SK-N-SH (cell line): Measurements from ENCODE around the gene MELTF. TPM values are rescaled to one million over a fixed set of nuclear protein-coding genes. Genes with fewer than 3 reads are reported as not detected.

Experiments used
- CTCF ChIA-PET: fragments of 300-600, 350-600 bp; formaldehyde crosslinking; extraction: SDS; loops from one replicate; lab custom pipeline; 2021; lab: Yijun Ruan, JAX
- POLR2A ChIA-PET: fragments of 350-600 bp; sonication (Branson Sonifier 250); formaldehyde crosslinking; extraction: SDS; loops from one replicate; lab custom pipeline; 2020; ENCODE audit warnings: antibody characterized with exemption, inconsistent platforms; lab: Yijun Ruan, JAX
- DNase-seq: peaks from one replicate; pipeline ENCODE4 v3.0.0; 2012
- H2AFZ ChIP-seq: fragments of 200-600 bp; sonication (generic); 2 replicates; pipeline ENCODE4 v1.8.1; 2016; ENCODE audit warnings: antibody characterized with exemption, mild to moderate bottlenecking, low read depth
- H3F3A ChIP-seq: fragments of 200-600 bp; sonication (generic); replicated peaks from 2 replicates; pipeline ENCODE3; 2016; ENCODE audit warnings: antibody characterized with exemption, mild to moderate bottlenecking; ENCODE audit not compliant: insufficient read depth
- H3K27ac ChIP-seq, 2 experiments: fragments of 200-500 bp in 1 of 2; fragments of 200-600 bp in 1 of 2; sonication (Bioruptor generic) in 1 of 2; sonication (generic), shearing (Covaris generic) in 1 of 2; 2 replicates each; pipeline versions ENCODE4 v1.5.1 to v1.6.1; 2014 to 2016; ENCODE audit warnings: low read depth in 2 of 2, inconsistent platforms in 1 of 2, low read length in 1 of 2, mild to moderate bottlenecking in 1 of 2, mixed read lengths in 1 of 2
- H3K27me3 ChIP-seq: fragments of 200-600 bp; sonication (generic), shearing (Covaris generic); 2 replicates; pipeline ENCODE4 v1.6.1; 2016; ENCODE audit warnings: mixed run types; ENCODE audit not compliant: insufficient read depth
- H3K36me3 ChIP-seq, 2 experiments: fragments of 200-500 bp in 1 of 2; fragments of 200-600 bp in 1 of 2; sonication (Bioruptor generic) in 1 of 2; sonication (generic) in 1 of 2; replicated peaks in 1 of 2; 2 replicates each; pipeline versions ENCODE3 to v1.5.1; 2014 to 2016; ENCODE audit warnings: low read length in 1 of 2, mild to moderate bottlenecking in 1 of 2; ENCODE audit not compliant: insufficient read depth in 2 of 2, control insufficient read depth in 1 of 2
- H3K4me1 ChIP-seq, 2 experiments: fragments of 200-500 bp in 1 of 2; fragments of 200-600 bp in 1 of 2; sonication (Bioruptor generic) in 1 of 2; sonication (generic), shearing (Covaris generic) in 1 of 2; 2 replicates each; pipeline versions ENCODE4 v1.5.1 to v1.6.1; 2014 to 2016; ENCODE audit warnings: low read depth in 1 of 2, low read length in 1 of 2, mixed run types in 1 of 2; ENCODE audit not compliant: insufficient read depth in 2 of 2, control insufficient read depth in 1 of 2
- H3K4me2 ChIP-seq: fragments of 200-600 bp; sonication (generic), shearing (Covaris generic); 2 replicates; pipeline ENCODE4 v1.6.1; 2017; ENCODE audit warnings: mixed run types
- H3K4me3 ChIP-seq, 2 experiments: fragments of 200-500 bp in 1 of 2; fragments of 200-600 bp in 1 of 2; sonication (Bioruptor generic) in 1 of 2; sonication (generic), shearing (Covaris generic) in 1 of 2; 2 replicates each; pipeline versions ENCODE4 v1.5.1 to v1.8.1; 2014 to 2016; ENCODE audit warnings: low read depth in 2 of 2, inconsistent platforms in 1 of 2, low read length in 1 of 2, mild to moderate bottlenecking in 1 of 2, mixed read lengths in 1 of 2, moderate library complexity in 1 of 2
- H3K79me2 ChIP-seq: fragments of 200-600 bp; sonication (generic); 2 replicates; pipeline ENCODE4 v1.8.1; 2017; ENCODE audit warnings: mild to moderate bottlenecking; ENCODE audit not compliant: insufficient read depth
- H3K9ac ChIP-seq: fragments of 200-600 bp; sonication (generic); 2 replicates; pipeline ENCODE4 v1.6.1; 2017; ENCODE audit warnings: mixed run types
- H3K9me2 ChIP-seq: fragments of 200-600 bp; sonication (generic); 2 replicates; pipeline ENCODE4 v1.6.1; 2017; ENCODE audit warnings: mixed run types
- H3K9me3 ChIP-seq: fragments of 200-600 bp; sonication (generic); 2 replicates; pipeline ENCODE4 v1.6.1; 2017; ENCODE audit warnings: mixed run types, mild to moderate bottlenecking, moderate library complexity
- H4K20me1 ChIP-seq: fragments of 200-600 bp; sonication (generic); 2 replicates; pipeline ENCODE4 v1.6.1; 2017; ENCODE audit warnings: mild to moderate bottlenecking, mixed run types; ENCODE audit not compliant: insufficient read depth
- FOSL2 ChIP-seq: IDR thresholded peaks from 2 replicates; pipeline ENCODE4 v1.4.0; 2012; ENCODE audit warnings: low read depth, mild to moderate bottlenecking, moderate library complexity, borderline replicate concordance
- GATA2 ChIP-seq: sonication (generic); formaldehyde crosslinking; IDR thresholded peaks from 2 replicates; pipeline ENCODE4 v1.5.0; 2020; ENCODE audit warnings: mild to moderate bottlenecking, missing genetic modification reagents
- IRF3 ChIP-seq: fragments of 150-350 bp; IDR thresholded peaks from 2 replicates; pipeline ENCODE4 v1.6.1; 2016; ENCODE audit warnings: mild to moderate bottlenecking, low read depth, low read length
- MXI1 ChIP-seq: IDR thresholded peaks from 2 replicates; pipeline ENCODE4 v1.6.1; 2012; ENCODE audit warnings: mild to moderate bottlenecking, low read depth, low read length, improper control_type of control experiment
- RAD21 ChIP-seq: IDR thresholded peaks from 2 replicates; pipeline ENCODE4 v1.6.1; 2012; ENCODE audit warnings: mild to moderate bottlenecking, low read length
- RCOR1 ChIP-seq: fragments of 150-350 bp; IDR thresholded peaks from 2 replicates; pipeline ENCODE4 v1.6.1; 2017; ENCODE audit warnings: antibody characterized with exemption, low read length
- REST ChIP-seq: IDR thresholded peaks from 2 replicates; pipeline ENCODE4 v1.6.1; 2012; ENCODE audit warnings: mild to moderate bottlenecking, low read depth, low read length, moderate library complexity
- RFX5 ChIP-seq: IDR thresholded peaks from 2 replicates; pipeline ENCODE4 v1.6.1; 2012; ENCODE audit warnings: mild to moderate bottlenecking, improper control_type of control experiment, low read length
- SIN3A ChIP-seq: IDR thresholded peaks from 2 replicates; pipeline ENCODE4 v1.6.1; 2012; ENCODE audit warnings: low read depth, mild to moderate bottlenecking, low read length, moderate library complexity, borderline replicate concordance
- SMC3 ChIP-seq: IDR thresholded peaks from 2 replicates; pipeline ENCODE4 v1.6.1; 2012; ENCODE audit warnings: low read depth, low read length, improper control_type of control experiment
- TAF1 ChIP-seq: IDR thresholded peaks from 2 replicates; pipeline ENCODE4 v1.6.1; 2012; ENCODE audit warnings: low read depth, mild to moderate bottlenecking, low read length, moderate library complexity, borderline replicate concordance
- TCF12 ChIP-seq: IDR thresholded peaks from 2 replicates; pipeline ENCODE4 v1.4.0; 2012
- WGBS: methylation state at CpG from one replicate; pipeline ENCODE4 v1.1.6; 2017; ENCODE audit warnings: low lambda C conversion rate; 5-methylcytosine and 5-hydroxymethylcytosine counted together
- polyA plus RNA-seq, 3 experiments: library from polyadenylated mRNA; depleted of rRNA; stranded (reverse); fragments of >200 nt; gene quantifications; 2 replicates each; pipeline ENCODE4 v1.2.3, GENCODE V29; 2012
- TF ChIP-seq, protein P1 (sequence below): IDR thresholded peaks from 2 replicates; pipeline ENCODE4 v1.4.0; 2012; ENCODE audit warnings: low read depth, borderline replicate concordance
- TF ChIP-seq, protein P2 (sequence below): fragments of 200-600 bp; sonication (generic); IDR thresholded peaks from 2 replicates; pipeline ENCODE4 v1.6.1; 2017; ENCODE audit warnings: antibody characterized with exemption, mild to moderate bottlenecking, moderate library complexity
- TF ChIP-seq, protein P3 (sequence below): IDR thresholded peaks from 2 replicates; pipeline ENCODE4 v1.4.0; 2012; ENCODE audit warnings: low read depth

Gene MELTF
- polyA plus RNA-seq, 1 of the 3 experiments (the other 2 are of a cell fraction): 32.4 TPM

GRCh38 chr3:197002701-197003454, 26.7 kb downstream of the MELTF start:
- POLR2A ChIA-PET: no interaction called here
- Histone ChIP-seq H3K27ac (peak overlapping the region in 1 of 2 experiments; percentile 66; a peak in 2 of 4 replicates), H3K4me1 (peaks cover 0 to 9% of the 10 kb centered on the region in 2 experiments; a peak in 1 of 4 replicates), H3K36me3 (no peaks in the 10 kb centered on the region), H3K9ac (peak overlapping the region; percentile 51; the same call in 1 of the 2 replicates), H3K4me2 (peak overlapping the region; percentile 70; the same call in 1 of the 2 replicates), H2AFZ (peak overlapping the region; percentile 66; the same call in 1 of the 2 replicates), H3F3A (no peaks in the 10 kb centered on the region), H3K27me3 (no peaks in the 10 kb centered on the region)
- 2% methylated on average over 11 of the region's 113 CpGs for WGBS
- TF ChIP-seq, protein P1, sequence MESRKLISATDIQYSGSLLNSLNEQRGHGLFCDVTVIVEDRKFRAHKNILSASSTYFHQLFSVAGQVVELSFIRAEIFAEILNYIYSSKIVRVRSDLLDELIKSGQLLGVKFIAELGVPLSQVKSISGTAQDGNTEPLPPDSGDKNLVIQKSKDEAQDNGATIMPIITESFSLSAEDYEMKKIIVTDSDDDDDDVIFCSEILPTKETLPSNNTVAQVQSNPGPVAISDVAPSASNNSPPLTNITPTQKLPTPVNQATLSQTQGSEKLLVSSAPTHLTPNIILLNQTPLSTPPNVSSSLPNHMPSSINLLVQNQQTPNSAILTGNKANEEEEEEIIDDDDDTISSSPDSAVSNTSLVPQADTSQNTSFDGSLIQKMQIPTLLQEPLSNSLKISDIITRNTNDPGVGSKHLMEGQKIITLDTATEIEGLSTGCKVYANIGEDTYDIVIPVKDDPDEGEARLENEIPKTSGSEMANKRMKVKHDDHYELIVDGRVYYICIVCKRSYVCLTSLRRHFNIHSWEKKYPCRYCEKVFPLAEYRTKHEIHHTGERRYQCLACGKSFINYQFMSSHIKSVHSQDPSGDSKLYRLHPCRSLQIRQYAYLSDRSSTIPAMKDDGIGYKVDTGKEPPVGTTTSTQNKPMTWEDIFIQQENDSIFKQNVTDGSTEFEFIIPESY: no peak
- TF ChIP-seq SMC3: peak; percentile 69
- 0 out of 2 replicates have a peak, but pooled peaks have one; percentile 33 for TF ChIP-seq MXI1
- peak; percentile 59 for TF ChIP-seq RAD21
- TF ChIP-seq, protein P2, sequence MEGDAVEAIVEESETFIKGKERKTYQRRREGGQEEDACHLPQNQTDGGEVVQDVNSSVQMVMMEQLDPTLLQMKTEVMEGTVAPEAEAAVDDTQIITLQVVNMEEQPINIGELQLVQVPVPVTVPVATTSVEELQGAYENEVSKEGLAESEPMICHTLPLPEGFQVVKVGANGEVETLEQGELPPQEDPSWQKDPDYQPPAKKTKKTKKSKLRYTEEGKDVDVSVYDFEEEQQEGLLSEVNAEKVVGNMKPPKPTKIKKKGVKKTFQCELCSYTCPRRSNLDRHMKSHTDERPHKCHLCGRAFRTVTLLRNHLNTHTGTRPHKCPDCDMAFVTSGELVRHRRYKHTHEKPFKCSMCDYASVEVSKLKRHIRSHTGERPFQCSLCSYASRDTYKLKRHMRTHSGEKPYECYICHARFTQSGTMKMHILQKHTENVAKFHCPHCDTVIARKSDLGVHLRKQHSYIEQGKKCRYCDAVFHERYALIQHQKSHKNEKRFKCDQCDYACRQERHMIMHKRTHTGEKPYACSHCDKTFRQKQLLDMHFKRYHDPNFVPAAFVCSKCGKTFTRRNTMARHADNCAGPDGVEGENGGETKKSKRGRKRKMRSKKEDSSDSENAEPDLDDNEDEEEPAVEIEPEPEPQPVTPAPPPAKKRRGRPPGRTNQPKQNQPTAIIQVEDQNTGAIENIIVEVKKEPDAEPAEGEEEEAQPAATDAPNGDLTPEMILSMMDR: peak; percentile 54
- TF ChIP-seq, all 33 proteins: peak for 4
- H3K79me2 ChIP-seq: no peaks in the 10 kb centered on the region
- peak; percentile 98 for DNase-seq
- H3K9me3 ChIP-seq: no peaks in the 10 kb centered on the region
- H4K20me1 ChIP-seq: no peaks in the 10 kb centered on the region
- no peaks in the 10 kb centered on the region for H3K9me2 ChIP-seq
- CTCF ChIA-PET: interaction anchor here (0.5 to 11.7 kb wide), 38 partner anchors 9 to 393 kb away, joined by 3 to 94 read pairs (median 4); partner anchors contain the start of gene MELTF
- peak overlapping the region in 1 of 2 experiments; percentile 52; a peak in 2 of 4 replicates for H3K4me3 ChIP-seq

DNA sequence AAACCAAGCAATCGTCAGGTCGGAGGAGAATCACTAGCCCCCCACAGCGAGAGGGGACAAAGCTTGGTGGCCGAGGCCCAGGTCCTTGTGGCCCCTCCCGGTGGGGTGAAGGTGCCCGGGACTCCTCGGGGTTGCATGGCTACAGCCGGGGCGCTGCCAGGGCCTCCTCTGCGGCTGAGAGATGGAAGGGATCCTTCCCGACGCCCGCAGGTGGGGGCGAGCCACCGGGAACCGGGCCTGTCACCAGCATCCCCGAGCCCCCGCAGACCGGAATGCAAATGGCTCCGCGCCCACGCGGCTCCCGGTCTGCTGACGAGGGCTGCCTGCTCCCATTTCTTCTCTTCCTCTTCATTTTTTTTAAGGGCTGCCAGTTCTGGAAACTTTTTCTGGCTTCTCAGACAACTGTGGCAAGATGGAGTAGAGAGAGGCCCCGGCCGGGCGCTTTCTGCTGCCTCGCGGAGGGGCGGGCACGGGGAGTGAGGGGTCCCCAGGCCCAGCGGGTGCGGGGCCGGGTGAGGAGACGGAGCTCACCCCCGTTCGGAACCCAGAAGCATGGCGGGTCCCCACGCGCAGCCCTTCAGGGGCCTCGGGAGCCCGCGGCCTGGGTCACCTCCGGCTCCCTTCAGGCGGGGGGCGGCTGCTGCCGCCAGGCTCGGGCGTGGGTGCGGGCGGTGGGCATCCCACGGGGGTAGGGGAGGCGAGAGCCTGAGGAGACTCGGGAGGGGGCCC, 27.5 kb downstream of the MELTF start:
- Histone ChIP-seq H2AFZ (peak overlapping the region; percentile 41; the same call in 1 of the 2 replicates), H3K4me1 (peaks cover 0 to 9% of the 10 kb centered on the region in 2 experiments; a peak in 1 of 4 replicates), H3K4me2 (no peak overlapping the region), H3K27me3 (no peaks in the 10 kb centered on the region), H3F3A (no peaks in the 10 kb centered on the region), H3K4me3 (peak overlapping the region in 1 of 2 experiments; percentile 52; a peak in 1 of 4 replicates), H3K27ac (no peak overlapping the region; a peak in 1 of 4 replicates), H3K9ac (no peak overlapping the region), H3K9me2 (no peaks in the 10 kb centered on the region), H4K20me1 (no peaks in the 10 kb centered on the region), H3K36me3 (no peaks in the 10 kb centered on the region), H3K9me3 (no peaks in the 10 kb centered on the region), H3K79me2 (no peaks in the 10 kb centered on the region)
- WGBS: 92% methylated on average over 28 of the region's 55 CpGs
- ChIA-PET CTCF (interaction anchor here (0.7 to 11.7 kb wide), 18 partner anchors 9 to 224 kb away, joined by 3 to 94 read pairs (median 4); partner anchors contain the start of gene MELTF), POLR2A (no interaction called here)
- no peak for DNase-seq
- TF ChIP-seq, protein P3, sequence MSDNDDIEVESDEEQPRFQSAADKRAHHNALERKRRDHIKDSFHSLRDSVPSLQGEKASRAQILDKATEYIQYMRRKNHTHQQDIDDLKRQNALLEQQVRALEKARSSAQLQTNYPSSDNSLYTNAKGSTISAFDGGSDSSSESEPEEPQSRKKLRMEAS: no peak
- TF ChIP-seq GATA2 (CRISPR knock-in tag) (no peak), TAF1 (no peak), TCF12 (no peak), RFX5 (no peak), FOSL2 (no peak), REST (no peak), RCOR1 (no peak), IRF3 (no peak), SIN3A (no peak)
